ENCODE measurements around the gene KNOP1. TPM values are rescaled to one million over a fixed set of nuclear protein-coding genes. Genes with fewer than 3 reads are reported as not detected.

The KNOP1 gene
- 19.0 and 20.5 TPM in 2 replicates for total RNA-seq

DNA sequence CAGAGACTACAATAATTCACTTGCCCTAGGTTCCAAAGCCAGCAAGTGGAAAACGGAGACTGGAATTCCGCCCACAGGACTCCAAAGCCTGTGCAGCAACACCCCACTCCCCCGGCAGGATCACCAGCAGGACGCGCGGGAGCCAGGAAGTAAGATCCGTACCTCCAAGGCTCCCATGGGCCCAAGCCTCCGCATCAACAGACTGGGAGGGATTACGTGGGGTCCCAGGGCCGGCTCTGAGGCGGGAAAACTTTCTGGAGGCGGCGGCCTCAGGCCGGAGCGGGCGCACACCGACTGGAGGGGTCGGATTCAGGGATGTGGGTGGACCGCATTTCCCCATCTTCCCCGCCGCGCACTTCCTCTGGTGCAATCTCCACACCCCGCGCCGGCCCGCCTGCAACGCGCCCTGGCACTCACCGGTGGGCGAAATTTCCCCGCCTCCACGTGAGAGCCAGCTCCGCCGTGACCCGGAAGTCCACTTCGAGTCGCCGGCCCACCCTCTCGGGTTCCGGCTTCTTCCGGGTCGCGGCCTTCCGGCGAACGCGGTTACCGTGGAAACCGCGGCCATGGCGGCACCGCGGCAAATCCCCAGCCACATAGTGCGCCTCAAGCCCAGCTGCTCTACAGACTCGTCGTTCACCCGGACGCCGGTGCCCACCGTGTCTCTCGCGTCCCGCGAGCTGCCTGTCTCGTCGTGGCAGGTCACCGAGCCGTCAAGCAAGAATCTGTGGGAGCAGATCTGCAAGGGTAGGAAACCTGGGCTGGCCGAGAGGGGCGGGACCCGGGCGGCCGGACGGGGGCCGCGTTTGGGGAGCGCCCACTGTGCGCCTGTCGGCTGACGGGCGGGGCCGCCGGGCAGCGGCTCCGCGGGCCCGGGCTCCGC lies at the start of gene KNOP1, which contains the start of gene IQCK:
Gene KNOP1, minus strand, starts transcription at position 487 of the 883 bp plus-strand sequence. CDS start 3,192 bp downstream, outside the sequence.
Gene IQCK, plus strand, starts transcription at position 531 of the 883 bp plus-strand sequence. Its CDS starts 36 bp downstream, at position 567.
- no peak for TF ChIP-seq CTCF (IDR thresholded peaks at IDR 0.05)

DNA sequence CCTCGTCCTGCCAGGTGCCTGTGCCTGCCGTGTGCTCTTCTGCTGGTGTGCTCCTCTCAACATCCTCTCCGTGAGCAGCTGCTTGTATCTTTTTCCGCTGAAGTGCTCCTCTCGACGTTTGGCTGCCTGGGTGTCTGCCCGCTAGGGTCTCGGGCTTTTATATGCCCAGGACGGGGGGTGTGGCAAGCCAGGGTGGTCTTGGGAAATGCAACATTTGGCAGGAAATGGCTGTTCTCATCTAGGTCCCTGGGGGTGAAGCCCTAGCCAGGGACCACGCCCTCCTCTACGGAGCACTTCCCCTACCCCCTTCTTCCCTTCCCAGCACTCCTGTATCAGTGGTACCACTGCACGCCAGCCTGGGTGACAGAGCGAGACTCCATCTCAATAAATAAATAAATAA lies 49.5 kb upstream of the KNOP1 start:
- Mint-ChIP-seq H3K27me3 (no peaks in the 10 kb centered on the region), H3K36me3 (ENCODE audit: low read depth) (no peaks in the 10 kb centered on the region), H3K4me3 (no peak overlapping the region), H3K4me1 (no peaks in the 10 kb centered on the region), H3K27ac (no peak overlapping the region), H3K9me3 (peaks cover 4% of the 10 kb centered on the region)
- CTCF ChIA-PET, result no interaction called here
- DNase-seq (no peak), ATAC-seq (ENCODE audit: low read depth) (no peak)
- intact Hi-C loops (cut with micrococcal nuclease), result no loop called here
- no peak for TF ChIP-seq CTCF (IDR thresholded peaks at IDR 0.05)
- POLR2A ChIA-PET, result no interaction called here

More for the DNA sequence above, at the start of gene KNOP1, which contains the start of gene IQCK:
- H3K27ac Mint-ChIP-seq, result peak within 1 kb of the TSS; percentile 65
- POLR2A ChIA-PET, result interaction anchor here (0.6 to 1.8 kb wide), 5 partner anchors 17 to 928 kb away, joined by 3 to 12 read pairs (median 3); partner anchors contain the start of genes CCP110, RPS15A and VPS35L
- H3K4me1 Mint-ChIP-seq, result peaks cover 24% of the 10 kb centered on the region
- peaks cover 30% of the 10 kb centered on the region for H3K36me3 Mint-ChIP-seq (ENCODE audit: low read depth)
- intact Hi-C loops (cut with micrococcal nuclease), result loop anchor here (1.0 to 5.0 kb wide), 5 partner anchors 161 to 928 kb away; partner anchors contain the start of genes CCP110, COQ7, GDE1 and GPRC5B
- H3K4me3 Mint-ChIP-seq, result peak within 1 kb of the TSS; percentile 94
- H3K27me3 Mint-ChIP-seq, result no peaks in the 10 kb centered on the region
- H3K9me3 Mint-ChIP-seq, result no peaks in the 10 kb centered on the region
- DNase-seq (peak; percentile 85), ATAC-seq (ENCODE audit: low read depth) (peak; percentile 92)
- CTCF ChIA-PET, result interaction anchor here (0.6 to 1.4 kb wide), 2 partner anchors 162 to 163 kb away, joined by 3 read pairs; partner anchors contain the start of gene VPS35L

GRCh38 chr16:19766988-19767387 lies 49.0 kb upstream of the KNOP1 start:
- POLR2A ChIA-PET, result no interaction called here
- Mint-ChIP-seq H3K27me3 (no peaks in the 10 kb centered on the region), H3K4me1 (no peaks in the 10 kb centered on the region), H3K27ac (no peak overlapping the region), H3K9me3 (peaks cover 4% of the 10 kb centered on the region), H3K4me3 (no peak overlapping the region), H3K36me3 (ENCODE audit: low read depth) (no peaks in the 10 kb centered on the region)
- intact Hi-C loops (cut with micrococcal nuclease), result no loop called here
- DNase-seq (no peak), ATAC-seq (ENCODE audit: low read depth) (no peak)
- TF ChIP-seq CTCF (IDR thresholded peaks at IDR 0.05), result no peak
- CTCF ChIA-PET, result no interaction called here

DNA sequence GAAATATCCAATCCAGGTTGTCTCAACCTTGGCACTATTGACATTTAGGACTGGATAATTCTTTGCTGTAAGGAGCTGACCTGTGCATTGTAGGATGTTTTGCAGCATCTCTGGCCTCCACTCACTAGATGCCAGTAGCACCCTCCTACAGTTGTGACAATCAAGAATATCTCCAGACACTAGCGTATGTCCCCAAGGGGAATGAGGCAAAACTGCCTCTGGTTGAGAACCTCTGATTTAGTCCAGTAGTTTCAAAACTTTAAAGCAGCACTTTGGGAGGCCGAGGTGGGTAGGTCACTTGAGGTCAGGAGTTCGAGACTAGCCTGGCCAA lies 48.5 kb upstream of the KNOP1 start:
- Mint-ChIP-seq H3K4me1 (no peaks in the 10 kb centered on the region), H3K27ac (no peak overlapping the region), H3K36me3 (ENCODE audit: low read depth) (no peaks in the 10 kb centered on the region), H3K27me3 (no peaks in the 10 kb centered on the region), H3K4me3 (no peak overlapping the region), H3K9me3 (peaks cover 4% of the 10 kb centered on the region)
- intact Hi-C loops (cut with micrococcal nuclease), result no loop called here
- DNase-seq (no peak), ATAC-seq (ENCODE audit: low read depth) (no peak)
- ChIA-PET CTCF (no interaction called here), POLR2A (no interaction called here)
- no peak for TF ChIP-seq CTCF (IDR thresholded peaks at IDR 0.05)

DNA sequence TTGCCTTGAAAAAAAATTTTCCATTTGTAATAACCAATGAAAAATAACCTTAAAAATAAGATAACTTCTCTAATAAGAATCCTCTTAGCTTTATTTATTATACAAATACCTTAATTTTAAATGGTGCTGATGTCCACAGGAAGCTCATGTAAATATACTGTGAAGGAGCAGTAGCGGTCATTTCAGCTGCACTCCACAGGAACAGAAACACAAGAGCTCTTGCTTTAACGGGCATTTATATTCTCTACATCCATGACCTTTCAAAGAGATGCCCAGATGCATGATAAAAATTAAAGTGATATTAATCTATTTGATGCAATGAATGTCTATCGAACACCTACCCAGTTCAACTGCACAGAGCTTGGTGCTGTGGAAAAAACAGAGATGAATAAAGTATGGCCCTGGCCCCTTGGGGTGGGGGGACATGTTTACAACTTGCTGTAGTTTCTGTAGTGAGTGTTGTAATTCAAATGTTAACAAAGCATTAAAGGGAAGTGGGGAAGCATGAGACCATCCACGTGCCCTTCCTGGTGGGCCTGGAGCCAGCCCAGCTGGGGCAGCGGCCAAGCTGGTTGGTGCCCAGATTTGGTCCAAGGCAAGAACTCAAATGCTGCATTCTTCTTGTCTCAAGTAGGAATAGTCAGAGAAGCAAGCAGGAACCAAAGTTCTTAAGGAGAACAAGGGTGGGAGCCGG lies 48.0 kb upstream of the KNOP1 start:
- no peak for DNase-seq
- no peak for ATAC-seq (ENCODE audit: low read depth)
- intact Hi-C loops (cut with micrococcal nuclease), result no loop called here
- Mint-ChIP-seq H3K4me3 (no peak overlapping the region), H3K9me3 (peaks cover 4% of the 10 kb centered on the region), H3K27ac (no peak overlapping the region), H3K4me1 (no peaks in the 10 kb centered on the region), H3K36me3 (ENCODE audit: low read depth) (no peaks in the 10 kb centered on the region), H3K27me3 (no peaks in the 10 kb centered on the region)
- ChIA-PET POLR2A (no interaction called here), CTCF (no interaction called here)
- no peak for TF ChIP-seq CTCF (IDR thresholded peaks at IDR 0.05)
